Activated CD4-positive, alpha-beta T cell treated with anti-CD3 and anti-CD28 coated beads, Interleukin-2, amount 50 U/mL, for 48 hours (primary cell): ENCODE data around the gene STRA8.
A peak's percentile ranks its signal among the peaks of the same experiment; 100 is the strongest.
"Not testable (repeated sequence)": the region's sequence is repeated elsewhere in the genome, so short reads cannot be mapped to it uniquely, and the experiment has no call there.

Source experiments
- DNase-seq, 2 experiments: peaks; one replicate each; pipeline ENCODE4 v3.0.0-alpha.2; 2020

Gene STRA8

DNA sequence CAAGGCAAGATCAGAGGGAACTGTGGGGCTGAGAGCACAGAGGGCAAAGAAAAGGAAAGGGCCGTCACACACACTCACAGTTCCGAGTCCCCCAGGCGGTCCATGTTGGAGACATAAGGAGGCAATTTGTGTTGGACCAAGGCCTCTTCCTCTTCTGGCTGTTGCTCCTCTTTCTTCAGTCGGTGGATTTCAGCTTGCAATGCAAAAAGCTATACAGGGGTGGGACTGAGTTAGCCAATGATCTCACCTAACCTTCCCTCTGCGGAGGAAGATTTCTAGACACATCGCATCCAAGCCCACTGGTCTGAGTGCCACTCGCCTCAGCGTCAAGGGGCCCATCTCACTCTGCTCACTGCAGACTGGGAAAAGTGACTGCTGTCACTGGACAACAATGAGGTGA, 27.8 kb upstream of the STRA8 start:
- no peak for DNase-seq

DNA sequence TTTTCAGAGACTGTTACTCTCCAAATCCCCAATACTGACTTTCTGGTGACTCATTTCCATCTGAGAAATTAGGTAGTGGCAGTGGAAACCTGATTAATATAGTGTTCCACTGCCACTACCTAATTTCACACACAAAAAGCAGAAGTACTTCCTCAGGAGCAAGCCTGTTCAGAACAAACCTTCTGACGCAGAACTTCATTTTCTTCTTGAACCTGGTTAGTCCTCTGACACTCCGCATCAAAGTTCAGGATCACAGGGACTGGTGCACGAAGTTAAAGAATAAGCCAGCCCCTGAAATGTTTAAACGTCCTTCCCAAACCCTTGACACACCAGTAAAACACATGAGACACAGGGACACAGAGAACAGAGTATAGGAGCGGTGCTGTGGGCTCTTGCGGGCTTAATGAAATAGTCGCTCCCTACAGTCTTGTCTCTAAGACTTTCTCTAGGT, 26.7 kb upstream of the STRA8 start:
- DNase-seq, result no peak

DNA sequence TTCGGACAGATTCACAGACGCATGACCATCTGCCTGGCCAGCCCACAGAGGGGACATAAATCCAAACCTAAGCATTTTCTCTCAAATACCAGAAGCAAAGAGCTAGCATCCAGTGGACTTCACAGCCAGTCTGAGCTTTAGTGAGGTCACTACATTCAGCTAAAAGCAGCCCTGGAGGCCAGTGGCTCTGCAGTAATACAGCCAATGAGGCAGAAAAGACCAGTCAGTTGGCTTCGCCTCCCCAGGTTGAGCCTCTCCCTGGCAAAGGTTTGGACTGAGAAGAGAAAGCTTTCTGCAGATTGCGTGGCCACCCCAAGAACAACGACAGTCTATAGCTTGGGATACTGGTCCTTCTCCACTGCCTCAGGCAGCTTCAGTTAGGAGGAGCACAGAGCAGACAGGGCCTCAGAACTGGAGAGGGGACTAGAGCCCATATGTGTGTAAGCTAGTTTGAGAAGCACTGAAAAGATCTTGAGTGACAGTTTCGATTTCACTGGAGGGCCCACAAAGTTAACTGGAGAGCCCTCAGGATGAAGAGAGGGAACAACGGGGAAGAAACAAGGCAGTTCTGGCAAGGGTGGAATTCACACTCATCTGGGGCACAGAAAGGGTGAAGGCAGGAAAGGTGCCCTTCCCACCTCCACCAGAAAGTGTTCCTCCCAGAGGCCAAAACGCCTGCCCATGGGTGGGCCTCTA, 26.1 kb upstream of the STRA8 start:
- no peak for DNase-seq

DNA sequence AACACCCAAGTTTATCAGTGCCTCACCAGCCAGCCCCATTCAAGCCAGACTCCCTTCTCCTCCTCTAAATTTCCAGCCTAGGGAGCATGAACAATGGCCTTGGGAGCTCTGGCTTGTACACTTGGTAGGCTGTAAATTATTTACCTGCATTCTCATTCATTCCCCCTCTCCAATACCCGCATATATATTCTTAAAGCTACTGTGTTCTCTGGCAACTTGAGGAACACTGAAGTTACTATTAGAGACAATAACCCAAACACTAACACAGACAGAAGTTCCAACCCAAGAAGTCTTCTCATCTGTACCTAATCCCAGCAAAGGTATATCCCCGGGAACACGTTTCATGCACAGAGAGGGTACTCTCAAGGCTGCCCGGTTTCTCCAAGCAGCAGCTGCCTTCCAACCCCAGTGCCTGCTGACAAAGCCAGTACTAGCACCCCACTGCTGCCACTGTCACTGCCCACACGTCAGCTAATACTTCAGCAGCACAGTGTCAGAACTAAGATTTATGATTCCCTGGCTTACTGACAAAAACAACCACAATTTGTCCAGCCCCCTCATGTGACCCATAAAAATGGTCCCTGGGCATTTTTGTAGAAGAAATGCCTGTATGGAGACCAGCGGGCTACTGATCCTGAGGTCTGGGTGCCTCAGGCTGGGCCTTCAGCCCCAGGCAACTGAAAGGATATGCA, 25.4 kb upstream of the STRA8 start:
- DNase-seq, result no peak

DNA sequence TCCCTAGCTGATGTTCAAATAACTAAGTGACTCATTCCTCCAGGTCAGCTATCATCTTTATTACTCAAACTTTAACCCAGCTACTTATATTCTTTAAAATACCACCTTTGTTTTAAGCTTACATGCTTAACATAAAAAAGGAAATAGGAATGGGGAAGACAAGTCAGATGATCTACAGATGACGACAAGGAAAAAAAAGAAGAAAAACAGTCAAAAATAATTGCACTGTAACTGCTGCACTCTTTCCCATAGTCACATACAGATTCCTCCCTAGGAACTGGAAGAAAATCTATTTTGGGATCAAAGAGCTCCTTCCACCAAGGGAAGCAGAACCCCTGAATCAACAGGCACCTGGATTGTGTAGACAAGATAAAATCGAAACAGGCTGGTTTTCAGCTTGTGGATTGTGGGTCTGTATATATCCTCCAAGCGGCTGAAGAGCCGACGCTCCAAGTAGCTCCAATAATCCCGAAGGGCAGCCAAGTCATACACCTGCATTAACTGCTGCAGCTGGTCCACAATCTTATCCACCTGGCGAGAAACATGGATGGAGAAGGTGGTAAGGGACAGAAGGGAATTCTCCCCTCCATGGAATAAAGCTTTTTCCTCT, 24.3 kb upstream of the STRA8 start:
- DNase-seq, result no peak

DNA sequence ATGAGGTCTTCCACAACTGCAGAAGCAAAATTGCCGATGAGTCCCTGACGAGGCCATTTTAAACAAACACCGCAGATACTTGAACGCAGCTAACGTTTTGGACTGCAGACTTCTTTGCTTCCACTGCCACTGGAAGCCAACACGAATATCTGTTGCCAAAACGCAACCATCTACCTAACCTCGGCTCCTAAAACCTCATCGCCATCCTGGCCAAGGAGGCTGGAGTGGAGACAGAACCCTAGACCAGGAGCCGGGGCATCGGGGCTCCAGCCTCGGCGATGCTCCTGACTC, 22.8 kb upstream of the STRA8 start:
- DNase-seq, result no peak

DNA sequence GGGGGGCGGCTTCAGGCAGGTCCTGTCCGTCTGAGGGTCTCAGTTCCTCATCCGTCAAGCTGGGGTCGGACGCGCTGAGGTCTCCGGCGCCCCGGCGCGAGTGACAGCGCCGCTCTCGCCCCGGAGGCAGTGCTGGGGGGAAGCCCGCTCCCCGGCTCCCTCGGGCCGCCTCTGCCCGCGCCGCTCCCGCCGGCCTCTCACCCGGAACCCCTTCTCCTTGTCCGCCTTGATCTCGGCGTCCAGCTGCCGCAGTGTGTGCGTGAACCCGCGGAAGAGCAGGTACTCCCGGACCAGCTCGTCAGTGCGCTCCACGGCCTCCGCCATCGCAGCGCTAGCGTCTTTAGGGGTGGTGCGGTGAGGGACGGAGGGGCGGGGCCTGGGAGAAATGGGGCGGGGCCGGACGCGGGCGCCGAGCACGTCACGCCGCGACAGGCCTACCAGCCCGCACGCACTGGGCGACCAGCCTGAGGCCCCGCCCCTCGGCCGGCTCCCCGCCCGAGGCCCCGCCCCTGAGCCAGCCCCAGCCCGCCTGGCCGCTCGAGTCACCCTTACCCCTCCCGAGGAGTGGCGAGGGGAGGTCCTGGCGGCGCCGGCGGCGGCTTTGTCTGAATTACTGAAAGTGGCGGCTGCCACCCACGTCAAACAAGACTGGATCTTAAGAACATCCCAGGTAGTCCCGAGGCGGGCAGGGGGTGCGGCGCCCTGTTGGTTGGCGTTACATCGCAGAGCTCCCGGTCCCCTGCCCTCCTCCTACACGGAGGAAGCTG, 22.3 kb upstream of the STRA8 start, which contains the start of gene WDR91:
WDR91 (minus strand) TSS at position 348 of the 767 bp plus-strand sequence; CDS start at position 324, 24 bp downstream.
- DNase-seq, result peak; percentile 96 to 97

DNA sequence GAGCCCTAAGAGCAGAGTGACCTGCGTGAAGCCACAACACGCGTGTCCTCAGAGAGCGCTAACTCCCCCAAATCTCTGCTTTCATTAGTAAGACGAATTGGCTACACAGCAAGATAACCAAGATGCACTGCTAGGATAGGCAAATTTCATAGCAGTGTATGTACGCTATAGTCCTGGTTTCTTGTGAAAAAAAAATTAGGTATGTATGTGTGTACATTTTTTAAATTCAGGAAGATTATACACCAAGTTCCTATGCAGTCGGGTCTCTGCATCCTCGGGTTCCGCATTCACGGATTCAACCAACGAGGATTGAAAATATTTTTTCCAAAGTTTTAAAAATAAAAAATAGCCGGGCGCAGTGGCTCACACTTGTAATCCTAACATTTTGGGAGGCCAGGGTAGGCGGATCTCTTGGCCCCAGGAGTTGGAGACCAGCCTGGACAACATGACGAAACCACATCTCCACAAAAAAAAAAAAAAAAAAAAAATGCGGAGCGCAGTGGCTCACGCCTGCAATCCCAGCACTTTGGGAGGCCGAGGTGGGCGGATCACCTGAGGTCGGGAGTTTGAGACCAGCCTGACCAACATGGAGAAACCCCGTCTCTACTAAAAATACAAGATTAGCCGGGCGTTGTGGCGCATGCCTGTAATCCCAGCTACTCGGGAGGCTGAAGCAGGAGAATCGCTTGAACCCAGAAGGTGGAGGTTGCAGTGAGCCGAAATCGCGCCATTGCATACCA, 21.5 kb upstream of the STRA8 start:
- DNase-seq, result not testable (repeated sequence)

DNA sequence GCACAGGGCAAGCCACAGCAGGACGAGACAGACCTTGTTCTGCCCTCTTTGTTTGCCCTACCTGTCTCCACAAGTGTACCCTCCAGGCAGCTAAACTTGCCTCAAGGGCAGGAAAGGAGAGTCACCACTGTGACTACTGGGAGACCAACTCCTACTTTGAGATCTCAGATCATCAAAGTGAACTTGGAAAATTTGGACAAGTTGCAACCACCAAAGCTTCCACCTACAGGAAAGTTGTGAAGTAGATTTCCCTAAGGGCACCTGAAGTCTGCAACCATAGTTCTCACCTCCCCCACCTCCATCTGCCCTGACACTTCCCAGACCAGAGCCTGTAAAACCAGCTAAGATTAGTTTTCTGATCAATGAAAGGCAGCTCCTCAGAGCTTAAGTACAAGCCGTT, 19.8 kb upstream of the STRA8 start:
- DNase-seq, result no peak

DNA sequence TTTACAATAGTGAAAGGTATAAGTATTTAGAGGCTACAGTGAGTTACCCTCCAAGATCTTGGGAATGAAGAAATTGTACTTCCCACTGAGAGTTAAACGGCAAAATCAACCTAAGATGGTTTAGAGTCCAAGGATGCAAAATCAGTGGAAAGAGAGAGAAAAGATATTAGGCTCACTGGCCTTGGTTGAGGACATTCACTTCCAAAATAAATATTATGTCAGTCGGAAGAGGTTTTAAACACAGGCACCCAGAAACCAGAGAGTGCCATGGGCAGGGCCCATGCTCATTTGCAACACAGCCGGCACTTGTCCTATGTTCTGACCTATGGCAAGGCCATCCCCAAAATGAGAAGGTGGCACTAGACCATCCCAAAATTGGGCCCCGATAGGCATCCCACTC, 18.5 kb upstream of the STRA8 start:
- DNase-seq, result no peak

DNA sequence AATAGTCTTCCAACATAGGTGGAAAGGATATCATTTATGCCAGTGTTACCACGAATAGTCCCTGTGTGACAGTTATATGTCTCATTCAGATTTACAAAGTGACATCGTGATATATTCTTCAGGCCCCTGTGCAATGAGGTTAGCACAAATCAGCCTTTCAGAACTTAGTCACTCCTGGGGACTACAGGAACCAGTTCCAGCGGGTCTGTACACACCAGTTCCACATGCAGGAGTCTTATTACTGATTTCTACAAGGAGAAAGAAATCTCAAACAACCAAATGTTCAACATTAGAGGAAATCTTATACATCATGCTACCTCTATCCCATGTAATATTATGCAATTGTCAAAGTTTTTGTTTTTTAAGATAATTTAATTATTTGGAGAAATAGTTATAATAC, 17.9 kb upstream of the STRA8 start:
- DNase-seq, result no peak

DNA sequence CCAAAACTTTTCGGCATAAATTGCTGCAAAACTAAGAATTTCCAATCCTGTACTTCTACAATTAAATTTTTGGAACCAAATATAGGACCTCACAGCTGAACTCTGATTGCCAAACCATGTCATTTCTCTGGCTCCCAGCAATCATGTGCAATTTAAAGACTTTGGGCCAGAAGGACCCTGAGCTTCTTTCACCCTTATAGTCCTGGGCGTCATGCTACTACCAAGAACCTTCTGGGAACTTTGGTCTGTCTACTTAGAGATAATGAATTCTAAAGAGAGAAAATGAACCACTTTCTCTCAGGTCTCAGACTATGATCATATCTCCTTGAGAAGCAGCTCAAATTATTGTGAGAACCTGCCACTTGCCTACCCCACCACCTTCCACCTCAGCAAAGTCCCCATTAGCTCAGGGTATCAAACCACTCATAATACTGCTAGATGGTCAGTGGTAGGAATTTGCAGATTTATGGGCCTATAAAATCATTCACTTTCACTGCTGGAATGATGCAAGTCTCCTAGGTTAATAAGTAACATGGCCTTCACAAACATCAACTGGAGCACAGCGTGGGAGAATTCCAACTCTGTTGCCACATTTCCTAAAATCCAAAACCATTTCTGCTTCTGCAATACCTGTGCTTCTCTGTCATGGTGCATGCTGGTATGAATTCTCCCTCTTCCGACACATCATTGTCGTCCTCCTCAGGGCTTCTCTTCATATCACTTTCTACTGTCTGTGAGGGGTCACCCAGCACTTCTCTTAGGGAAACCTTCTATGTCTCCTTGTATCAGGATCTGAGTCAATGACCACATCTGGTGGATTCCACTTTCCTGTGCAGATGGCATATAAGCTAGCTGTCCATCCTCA, 15.8 kb upstream of the STRA8 start:
- no peak for DNase-seq

DNA sequence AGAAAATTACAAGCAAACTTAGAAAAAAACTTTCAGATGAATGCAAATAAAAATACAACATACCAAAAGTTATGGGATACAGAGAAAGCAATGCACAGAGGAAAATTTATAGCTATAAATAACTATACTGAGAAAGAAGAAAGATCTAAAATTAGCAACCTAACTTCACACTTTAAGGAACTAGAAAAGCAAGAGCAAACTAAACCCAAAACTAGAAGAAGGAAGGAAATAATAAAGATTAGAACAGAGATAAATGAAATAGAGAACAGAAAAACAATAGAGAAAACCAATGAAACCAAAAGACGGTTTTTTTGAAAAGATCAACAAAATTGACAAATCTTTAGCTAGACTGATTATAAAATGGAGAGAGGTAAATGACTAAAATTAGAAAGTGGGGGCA, 9.6 kb upstream of the STRA8 start:
- no peak for DNase-seq

DNA sequence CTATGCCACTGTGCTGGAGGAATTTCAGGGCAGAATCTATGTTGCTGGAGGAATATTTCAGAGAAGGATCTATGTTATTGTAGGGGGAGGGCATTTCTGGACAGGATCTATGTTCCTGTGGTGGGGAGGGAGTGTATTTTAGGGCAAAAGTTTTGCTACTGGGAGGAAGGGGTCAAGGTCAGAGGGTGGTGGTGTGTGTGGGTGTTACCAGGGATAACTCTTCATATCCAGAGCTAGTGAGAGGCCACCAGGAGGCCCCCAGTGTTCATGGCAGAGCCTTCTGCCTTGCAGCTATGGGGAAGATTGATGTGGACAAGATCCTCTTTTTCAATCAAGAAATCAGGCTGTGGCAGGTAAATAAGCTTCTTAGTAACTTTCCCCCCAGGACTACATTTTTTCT, 2.0 kb upstream of the STRA8 start:
- DNase-seq, result no peak

DNA sequence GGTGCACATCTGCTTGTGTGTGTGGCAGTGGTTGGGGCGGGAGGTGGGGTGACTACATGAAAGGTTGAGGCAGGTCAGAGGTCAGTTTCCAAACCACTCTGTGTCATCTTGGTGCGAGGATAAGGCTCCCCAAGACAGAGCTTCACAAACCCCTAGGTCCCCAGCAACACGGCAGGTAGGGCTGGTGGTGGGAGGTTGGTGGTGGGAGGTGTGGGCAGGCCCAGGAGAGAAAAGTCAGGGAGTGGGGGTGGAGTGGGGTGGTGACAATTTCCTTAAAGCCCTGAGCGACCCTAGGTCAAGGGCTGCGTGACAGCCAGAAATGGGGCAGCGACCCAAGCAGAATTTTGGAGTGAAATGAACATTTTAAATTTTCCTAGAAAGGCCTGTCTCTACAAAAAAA, 1.6 kb upstream of the STRA8 start:
- DNase-seq, result no peak

DNA sequence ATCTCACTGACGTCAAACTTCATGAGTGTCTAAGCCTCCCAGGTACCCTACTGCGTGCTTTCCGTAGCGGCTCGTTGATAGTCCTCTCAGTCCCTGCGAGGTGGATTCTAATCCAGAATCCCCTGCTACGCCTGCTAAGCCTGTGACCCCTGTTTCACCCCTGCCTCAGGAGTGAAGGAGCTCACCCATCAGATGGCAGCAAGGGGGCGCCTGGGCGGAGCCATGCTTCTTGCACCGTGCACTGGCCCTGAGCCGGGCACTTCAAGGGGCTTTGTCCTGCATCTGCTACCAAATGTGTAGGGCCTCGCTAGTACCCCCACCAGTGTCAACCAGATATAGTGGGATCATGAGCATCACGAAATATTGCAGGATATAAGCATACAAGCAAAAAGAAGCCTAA, 918 bp upstream of the STRA8 start:
- no peak for DNase-seq

DNA sequence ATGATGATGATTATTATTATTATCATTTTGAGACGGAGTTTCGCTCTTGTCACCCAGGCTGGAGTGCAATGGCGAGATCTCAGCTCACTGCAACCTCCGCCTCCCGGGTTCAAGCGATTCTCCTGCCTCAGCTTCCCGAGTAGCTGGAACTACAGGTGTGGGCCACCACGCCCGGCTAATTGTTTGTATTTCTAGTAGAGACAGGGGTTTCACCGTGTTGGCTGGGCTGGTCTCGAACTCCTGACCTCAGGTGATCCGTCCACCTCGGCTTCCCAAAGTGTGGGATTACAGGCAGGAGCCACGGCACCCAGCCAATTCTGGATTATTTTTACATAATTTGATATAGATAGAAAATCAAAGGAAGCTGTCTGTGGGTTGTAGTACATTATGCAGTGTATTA, 457 bp downstream of the STRA8 start:
- not testable (repeated sequence) for DNase-seq

DNA sequence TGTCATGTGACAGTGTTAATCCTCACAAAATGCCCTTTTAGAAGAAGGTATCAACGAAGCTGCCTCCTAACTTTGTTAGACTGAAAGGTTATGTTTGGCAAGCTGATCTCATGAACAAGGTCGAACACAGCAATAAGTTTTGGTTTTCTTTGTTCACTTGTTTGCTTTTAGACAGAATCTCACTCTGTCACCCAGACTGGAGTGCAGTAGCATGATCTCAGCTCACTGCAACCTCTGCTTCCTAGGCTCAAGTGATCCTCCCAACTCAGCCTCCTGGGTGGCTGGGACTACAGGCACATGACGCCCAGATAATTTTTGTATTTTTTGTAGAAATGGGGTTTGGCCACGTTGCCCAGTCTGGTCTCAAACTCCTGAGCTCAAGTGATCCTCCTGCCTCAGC, 1.1 kb downstream of the STRA8 start:
- no peak for DNase-seq

DNA sequence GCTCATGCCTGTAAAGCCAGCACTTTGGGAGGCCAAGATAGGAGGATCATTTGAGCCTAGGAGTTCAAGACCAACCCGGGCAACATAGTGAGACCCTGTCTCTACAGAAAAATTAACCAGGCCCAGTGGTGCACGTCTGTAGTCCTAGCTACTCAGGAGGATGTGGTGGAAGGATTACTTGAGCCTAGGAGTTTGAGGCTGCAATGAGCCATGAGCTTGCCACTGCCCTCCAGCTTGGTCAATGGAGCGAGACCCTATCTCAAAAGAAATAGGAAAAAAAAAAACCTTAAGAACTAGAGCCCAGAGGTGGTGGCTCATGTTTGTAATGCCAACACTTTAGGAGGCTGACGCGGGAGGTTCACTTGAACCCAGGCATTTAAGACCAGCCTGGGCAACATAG, 2.2 kb downstream of the STRA8 start:
- no peak for DNase-seq

DNA sequence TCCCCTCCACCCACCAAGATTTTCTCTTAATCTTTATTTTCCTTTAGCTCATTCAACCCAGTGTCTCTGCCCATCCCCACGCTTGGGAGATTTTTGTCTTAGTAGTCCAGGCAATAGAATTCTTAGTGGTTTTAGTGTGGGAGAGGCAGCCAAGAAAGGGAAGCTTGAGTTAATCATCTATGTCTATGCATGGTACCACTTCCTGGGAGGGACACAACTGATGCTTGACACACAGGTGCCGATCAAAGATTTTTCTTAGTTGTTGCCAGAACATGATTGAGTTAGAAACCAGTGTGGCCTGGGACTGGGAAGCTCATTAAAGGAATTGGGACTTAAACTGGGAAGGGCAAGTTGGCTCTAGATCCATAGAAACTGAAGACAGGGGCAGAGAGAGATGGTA, 3.1 kb downstream of the STRA8 start:
- DNase-seq, result no peak

DNA sequence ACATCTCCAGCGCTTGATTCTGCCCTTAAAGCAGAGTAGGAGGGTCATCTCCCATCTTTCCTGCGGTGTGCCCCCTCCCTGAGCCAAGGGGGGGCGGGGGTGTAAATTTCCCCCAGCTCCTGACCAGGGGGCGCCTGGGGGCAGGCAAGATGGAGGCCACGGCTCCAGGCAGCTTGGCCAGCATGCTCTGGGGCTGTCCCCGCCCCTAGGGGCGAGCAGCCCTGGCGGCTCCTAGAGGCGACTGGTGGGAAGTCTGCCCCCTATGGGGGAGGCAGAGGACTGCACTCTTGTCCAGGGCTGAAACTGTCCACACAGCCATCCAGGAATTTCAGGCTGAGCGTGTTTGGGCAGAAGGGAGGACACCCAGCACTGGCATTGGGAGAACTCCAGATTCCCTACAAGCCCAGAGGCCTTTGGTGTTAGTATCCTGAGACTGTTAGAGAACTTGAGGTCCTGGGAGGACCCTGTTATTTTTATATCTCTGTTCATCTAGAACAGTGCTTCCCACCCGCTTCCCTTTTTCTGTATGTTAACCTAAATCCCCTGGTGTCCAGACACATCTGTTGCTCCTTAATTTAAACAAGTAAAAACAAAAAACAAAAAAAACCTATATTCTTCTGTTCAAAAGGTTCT, 4.6 kb downstream of the STRA8 start:
- DNase-seq, result peak; percentile 19 to 24
